Measurements from ENCODE around the gene USP5. TPM values are rescaled to one million over a fixed set of nuclear protein-coding genes. Genes with fewer than 3 reads are reported as not detected.

The USP5 gene
- total RNA-seq, 1 experiment from 2014 or later = 80.2 TPM

DNA sequence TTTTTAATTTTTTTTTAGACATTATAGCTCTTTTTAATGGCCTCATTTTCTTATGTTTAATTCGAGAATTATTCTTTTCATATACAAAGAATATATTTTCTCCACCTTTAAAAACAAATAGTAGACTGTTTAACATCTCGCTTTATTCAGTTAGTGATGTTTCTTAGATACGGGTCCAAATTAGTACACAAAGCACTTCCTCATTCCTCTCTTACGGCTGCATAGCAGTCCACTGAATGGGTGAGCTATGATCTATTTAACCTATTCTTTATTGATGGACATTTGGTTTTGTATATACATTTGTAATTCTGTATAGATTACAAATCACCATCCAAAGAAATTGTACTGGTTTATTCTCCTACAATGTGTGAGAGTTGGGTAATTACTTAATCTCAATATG is 38.6 kb upstream of the USP5 start:
- H3K4me3 Mint-ChIP-seq (ENCODE audit: unreplicated experiment) = no peak overlapping the region
- DNase-seq (ENCODE audit: unreplicated experiment) = no peak
- H3K27me3 Mint-ChIP-seq (ENCODE audit: insufficient read depth, unreplicated experiment) = peaks cover 47% of the 10 kb centered on the region
- intact Hi-C loops (cut with micrococcal nuclease) = no loop called here
- CTCF ChIA-PET = interaction anchor here (1.0 to 1.9 kb wide), 2 partner anchors 11 to 60 kb away, joined by 3 to 9 read pairs; partner anchors contain the start of gene MLF2
- BruUV-seq (replicated peaks) = no TSS peak
- H3K9me3 Mint-ChIP-seq (ENCODE audit: unreplicated experiment) = no peaks in the 10 kb centered on the region
- H3K27ac Mint-ChIP-seq (ENCODE audit: low read depth, unreplicated experiment) = no peak overlapping the region
- H3K4me1 Mint-ChIP-seq (ENCODE audit: insufficient read depth, unreplicated experiment) = no peaks in the 10 kb centered on the region
- TF ChIP-seq, protein P1, sequence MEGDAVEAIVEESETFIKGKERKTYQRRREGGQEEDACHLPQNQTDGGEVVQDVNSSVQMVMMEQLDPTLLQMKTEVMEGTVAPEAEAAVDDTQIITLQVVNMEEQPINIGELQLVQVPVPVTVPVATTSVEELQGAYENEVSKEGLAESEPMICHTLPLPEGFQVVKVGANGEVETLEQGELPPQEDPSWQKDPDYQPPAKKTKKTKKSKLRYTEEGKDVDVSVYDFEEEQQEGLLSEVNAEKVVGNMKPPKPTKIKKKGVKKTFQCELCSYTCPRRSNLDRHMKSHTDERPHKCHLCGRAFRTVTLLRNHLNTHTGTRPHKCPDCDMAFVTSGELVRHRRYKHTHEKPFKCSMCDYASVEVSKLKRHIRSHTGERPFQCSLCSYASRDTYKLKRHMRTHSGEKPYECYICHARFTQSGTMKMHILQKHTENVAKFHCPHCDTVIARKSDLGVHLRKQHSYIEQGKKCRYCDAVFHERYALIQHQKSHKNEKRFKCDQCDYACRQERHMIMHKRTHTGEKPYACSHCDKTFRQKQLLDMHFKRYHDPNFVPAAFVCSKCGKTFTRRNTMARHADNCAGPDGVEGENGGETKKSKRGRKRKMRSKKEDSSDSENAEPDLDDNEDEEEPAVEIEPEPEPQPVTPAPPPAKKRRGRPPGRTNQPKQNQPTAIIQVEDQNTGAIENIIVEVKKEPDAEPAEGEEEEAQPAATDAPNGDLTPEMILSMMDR (IDR thresholded peaks at IDR 0.05; ENCODE audit: unreplicated experiment) = no peak
- POLR2A ChIA-PET = interaction anchor here (0.7 to 2.5 kb wide), 4 partner anchors 11 to 429 kb away, joined by 3 to 9 read pairs (median 6); partner anchors contain the start of genes CDCA3 and MLF2
- H3K36me3 Mint-ChIP-seq (ENCODE audit: insufficient read depth, unreplicated experiment) = no peaks in the 10 kb centered on the region

DNA sequence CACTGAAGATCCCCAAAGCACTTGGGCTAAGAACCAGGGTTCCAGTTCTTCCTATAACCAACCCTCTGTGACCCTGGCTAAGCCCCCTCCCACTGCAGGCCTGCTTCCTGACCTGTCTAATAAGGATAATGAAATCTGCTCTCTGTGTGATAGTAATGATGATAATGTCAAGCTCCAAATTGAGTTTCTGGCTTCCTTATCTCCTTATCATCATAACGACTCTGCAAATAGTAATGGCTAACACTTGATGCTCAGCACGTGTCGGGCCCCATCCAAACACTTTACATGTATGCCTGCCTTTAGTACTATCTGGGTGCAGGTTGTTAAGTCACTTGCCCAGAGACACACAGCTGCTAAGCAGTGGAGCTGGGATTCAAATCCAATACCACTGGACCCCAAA is 35.4 kb upstream of the USP5 start:
- no peaks in the 10 kb centered on the region for H3K4me1 Mint-ChIP-seq (ENCODE audit: insufficient read depth, unreplicated experiment)
- no peaks in the 10 kb centered on the region for H3K9me3 Mint-ChIP-seq (ENCODE audit: unreplicated experiment)
- intact Hi-C loops (cut with micrococcal nuclease) = no loop called here
- POLR2A ChIA-PET = interaction anchor here (0.6 kb wide), 1 partner anchor 249 kb away, joined by 3 read pairs; the partner anchor contains the start of gene NOP2
- H3K4me3 Mint-ChIP-seq (ENCODE audit: unreplicated experiment) = no peak overlapping the region
- DNase-seq (ENCODE audit: unreplicated experiment) = no peak
- TF ChIP-seq, protein P1 (IDR thresholded peaks at IDR 0.05; ENCODE audit: unreplicated experiment) = no peak
- BruUV-seq (replicated peaks) = no TSS peak
- no peaks in the 10 kb centered on the region for H3K36me3 Mint-ChIP-seq (ENCODE audit: insufficient read depth, unreplicated experiment)
- no peak overlapping the region for H3K27ac Mint-ChIP-seq (ENCODE audit: low read depth, unreplicated experiment)
- CTCF ChIA-PET = interaction anchor here (1.6 to 1.7 kb wide), 2 partner anchors 9 to 63 kb away, joined by 7 to 8 read pairs; partner anchors contain the start of gene MLF2
- H3K27me3 Mint-ChIP-seq (ENCODE audit: insufficient read depth, unreplicated experiment) = peaks cover 39% of the 10 kb centered on the region

DNA sequence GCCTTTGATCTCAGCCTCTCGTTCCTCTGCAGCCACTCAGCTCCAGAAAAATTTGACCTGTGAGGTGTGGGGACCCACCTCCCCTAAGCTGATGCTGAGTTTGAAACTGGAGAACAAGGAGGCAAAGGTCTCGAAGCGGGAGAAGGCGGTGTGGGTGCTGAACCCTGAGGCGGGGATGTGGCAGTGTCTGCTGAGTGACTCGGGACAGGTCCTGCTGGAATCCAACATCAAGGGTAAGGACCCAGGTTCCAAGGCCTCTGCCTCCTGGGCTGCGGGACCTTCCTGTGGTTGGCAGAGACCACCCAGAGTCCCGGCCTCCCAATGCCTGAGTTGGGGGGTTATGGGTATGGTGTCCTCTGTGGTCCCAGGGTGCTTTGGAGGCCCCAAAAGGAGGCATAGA is 34.9 kb upstream of the USP5 start:
- intact Hi-C loops (cut with micrococcal nuclease) = no loop called here
- no TSS peak for BruUV-seq (replicated peaks)
- DNase-seq (ENCODE audit: unreplicated experiment) = no peak
- no peaks in the 10 kb centered on the region for H3K4me1 Mint-ChIP-seq (ENCODE audit: insufficient read depth, unreplicated experiment)
- H3K27ac Mint-ChIP-seq (ENCODE audit: low read depth, unreplicated experiment) = no peak overlapping the region
- no peak overlapping the region for H3K4me3 Mint-ChIP-seq (ENCODE audit: unreplicated experiment)
- peaks cover 44% of the 10 kb centered on the region for H3K27me3 Mint-ChIP-seq (ENCODE audit: insufficient read depth, unreplicated experiment)
- ChIA-PET POLR2A (interaction anchor here (0.6 kb wide), 1 partner anchor 249 kb away, joined by 3 read pairs; the partner anchor contains the start of gene NOP2), CTCF (interaction anchor here (1.6 to 1.7 kb wide), 2 partner anchors 9 to 64 kb away, joined by 7 to 8 read pairs; partner anchors contain the start of gene MLF2)
- H3K9me3 Mint-ChIP-seq (ENCODE audit: unreplicated experiment) = no peaks in the 10 kb centered on the region
- H3K36me3 Mint-ChIP-seq (ENCODE audit: insufficient read depth, unreplicated experiment) = no peaks in the 10 kb centered on the region
- TF ChIP-seq, protein P1 (IDR thresholded peaks at IDR 0.05; ENCODE audit: unreplicated experiment) = no peak

DNA sequence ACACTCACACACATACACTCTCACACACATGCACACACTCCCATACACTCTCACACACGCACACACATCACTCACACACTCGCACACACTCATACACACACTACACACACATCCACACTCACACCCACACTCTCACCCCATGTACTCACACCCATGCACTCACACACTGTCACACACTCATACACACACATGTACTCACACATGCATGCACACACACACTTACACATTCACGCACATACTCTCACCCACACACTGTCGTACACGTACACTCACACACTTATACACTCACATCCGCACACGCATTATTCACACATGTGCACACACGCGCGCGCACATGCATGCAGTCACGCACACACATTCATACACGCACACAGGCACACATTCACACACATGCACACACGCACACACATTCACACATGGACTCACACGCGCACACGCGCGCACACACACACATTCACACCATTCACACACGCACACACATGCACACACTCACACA is 34.2 kb upstream of the USP5 start:
- intact Hi-C loops (cut with micrococcal nuclease) = no loop called here
- Mint-ChIP-seq H3K27me3 (ENCODE audit: insufficient read depth, unreplicated experiment) (peaks cover 50% of the 10 kb centered on the region), H3K4me1 (ENCODE audit: insufficient read depth, unreplicated experiment) (no peaks in the 10 kb centered on the region), H3K4me3 (ENCODE audit: unreplicated experiment) (no peak overlapping the region), H3K9me3 (ENCODE audit: unreplicated experiment) (no peaks in the 10 kb centered on the region), H3K27ac (ENCODE audit: low read depth, unreplicated experiment) (no peak overlapping the region), H3K36me3 (ENCODE audit: insufficient read depth, unreplicated experiment) (no peaks in the 10 kb centered on the region)
- BruUV-seq (replicated peaks) = no TSS peak
- ChIA-PET POLR2A (interaction anchor here (0.6 kb wide), 1 partner anchor 128 kb away, joined by 3 read pairs; the partner anchor contains the start of gene ZNF384), CTCF (no interaction called here)
- no peak for DNase-seq (ENCODE audit: unreplicated experiment)
- TF ChIP-seq, protein P1 (IDR thresholded peaks at IDR 0.05; ENCODE audit: unreplicated experiment) = no peak

Measured in MCF 10A (cell line).